ENCODE measurements around the gene TBC1D24.

Gene TBC1D24

GRCh38 chr16:2520784-2521531, 46.0 kb downstream of the TBC1D24 start:
- DNase-seq: peak; percentile 78
- CTCF ChIA-PET: interaction anchor here (1.6 kb wide), 1 partner anchor 11 kb away, joined by 7 read pairs; the partner anchor contains the start of gene CEMP1
- peaks cover 46% of the 10 kb centered on the region for H3K4me1 Mint-ChIP-seq
- peak overlapping the region; percentile 97 for H3K27ac Mint-ChIP-seq
- peak overlapping the region; percentile 88 for H3K4me3 Mint-ChIP-seq
- no peaks in the 10 kb centered on the region for H3K9me3 Mint-ChIP-seq
- H3K27me3 Mint-ChIP-seq: no peaks in the 10 kb centered on the region
- peaks cover 35% of the 10 kb centered on the region for H3K36me3 Mint-ChIP-seq

- CTCF ChIA-PET: no interaction called here
- H3K4me1 Mint-ChIP-seq: peaks cover 30% of the 10 kb centered on the region
- no peak overlapping the region for H3K4me3 Mint-ChIP-seq
- H3K27me3 Mint-ChIP-seq: no peaks in the 10 kb centered on the region
- H3K36me3 Mint-ChIP-seq: peaks cover 32% of the 10 kb centered on the region
- no peaks in the 10 kb centered on the region for H3K9me3 Mint-ChIP-seq
- peak overlapping the region; percentile 46 for H3K27ac Mint-ChIP-seq
- DNase-seq: no peak
Measured at GRCh38 chr16:2523801-2524231, 48.9 kb downstream of the TBC1D24 start.

- peaks cover 25% of the 10 kb centered on the region for H3K4me1 Mint-ChIP-seq
- no peaks in the 10 kb centered on the region for H3K9me3 Mint-ChIP-seq
- no peak for DNase-seq
- H3K27me3 Mint-ChIP-seq: no peaks in the 10 kb centered on the region
- CTCF ChIA-PET: no interaction called here
- H3K36me3 Mint-ChIP-seq: peaks cover 32% of the 10 kb centered on the region
- H3K4me3 Mint-ChIP-seq: no peak overlapping the region
- no peak overlapping the region for H3K27ac Mint-ChIP-seq
Measured at GRCh38 chr16:2524339-2524938, 49.5 kb downstream of the TBC1D24 start.

DNA sequence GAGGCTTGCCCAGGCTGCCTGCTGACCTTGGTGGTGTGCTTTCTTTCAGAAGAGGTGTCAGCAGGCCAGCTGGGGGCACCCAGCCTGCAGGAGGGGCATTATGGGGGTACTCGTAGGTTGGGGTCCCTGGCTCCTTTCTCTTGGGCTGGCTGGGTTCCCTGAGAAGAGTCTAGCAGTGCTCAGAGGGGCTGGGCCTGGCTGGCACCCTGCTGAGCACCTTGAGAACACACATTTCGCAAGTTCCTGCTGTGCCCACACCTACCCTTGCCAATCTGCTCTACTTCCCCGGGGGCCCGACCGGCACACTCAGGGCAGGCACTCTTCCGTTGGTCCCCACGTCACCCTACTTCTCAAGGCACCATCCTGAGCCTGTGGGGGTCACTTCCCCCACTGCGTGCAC, 51.2 kb downstream of the TBC1D24 start:
- peak overlapping the region; percentile 17 for H3K27ac Mint-ChIP-seq
- no peak for DNase-seq
- no peaks in the 10 kb centered on the region for H3K9me3 Mint-ChIP-seq
- H3K36me3 Mint-ChIP-seq: peaks cover 25% of the 10 kb centered on the region
- no peaks in the 10 kb centered on the region for H3K27me3 Mint-ChIP-seq
- peaks cover 17% of the 10 kb centered on the region for H3K4me1 Mint-ChIP-seq
- CTCF ChIA-PET: no interaction called here
- H3K4me3 Mint-ChIP-seq: no peak overlapping the region

DNA sequence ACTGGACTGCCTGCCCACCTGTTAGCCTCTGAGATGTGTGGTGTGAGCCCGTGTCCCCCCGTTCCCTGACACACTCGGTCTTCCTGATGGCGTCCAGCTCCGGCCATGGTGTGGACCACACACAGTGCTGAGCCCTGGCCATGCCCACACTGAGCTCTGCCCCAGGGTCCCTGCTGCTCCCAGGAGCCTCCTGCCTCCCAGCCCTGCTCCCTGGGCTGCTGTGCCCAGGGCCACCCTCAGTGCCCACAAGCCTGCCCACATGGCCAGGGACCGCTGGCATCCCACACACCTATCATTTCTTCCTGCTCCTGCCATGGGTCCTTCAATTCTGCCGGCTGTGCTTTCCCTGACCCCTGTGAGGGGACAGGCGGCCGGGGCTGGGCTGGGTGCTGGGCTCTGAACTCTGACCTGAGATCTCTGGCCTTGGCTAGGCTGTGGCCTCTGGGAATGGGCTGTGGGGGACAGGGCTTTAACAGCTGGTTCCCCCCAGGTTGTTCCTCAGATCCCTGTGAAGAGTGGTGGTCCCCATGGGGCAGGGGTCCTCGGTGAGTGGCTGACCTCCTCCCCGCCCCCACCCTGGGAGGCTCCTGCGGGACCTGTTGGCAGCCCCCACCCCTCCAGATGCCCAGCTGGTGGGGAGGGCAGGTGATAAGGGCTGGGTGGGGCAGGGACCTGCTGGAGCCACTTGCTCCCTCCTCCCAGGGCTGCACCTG, 52.3 kb downstream of the TBC1D24 start:
- H3K36me3 Mint-ChIP-seq: peaks cover 23% of the 10 kb centered on the region
- H3K4me3 Mint-ChIP-seq: no peak overlapping the region
- CTCF ChIA-PET: no interaction called here

GRCh38 chr16:2527784-2528100, 52.8 kb downstream of the TBC1D24 start:
- no peaks in the 10 kb centered on the region for H3K27me3 Mint-ChIP-seq
- H3K4me3 Mint-ChIP-seq: no peak overlapping the region
- peaks cover 20% of the 10 kb centered on the region for H3K4me1 Mint-ChIP-seq
- CTCF ChIA-PET: no interaction called here
- H3K36me3 Mint-ChIP-seq: peaks cover 23% of the 10 kb centered on the region
- no peak for DNase-seq
- no peaks in the 10 kb centered on the region for H3K9me3 Mint-ChIP-seq
- no peak overlapping the region for H3K27ac Mint-ChIP-seq

More for the DNA sequence above, 52.3 kb downstream of the TBC1D24 start:
- Mint-ChIP-seq H3K9me3 (no peaks in the 10 kb centered on the region), H3K27ac (peak overlapping the region; percentile 28), H3K27me3 (no peaks in the 10 kb centered on the region), H3K4me1 (peaks cover 17% of the 10 kb centered on the region)
- no peak for DNase-seq

- no peaks in the 10 kb centered on the region for H3K27me3 Mint-ChIP-seq
- H3K4me1 Mint-ChIP-seq: peaks cover 24% of the 10 kb centered on the region
- no peak overlapping the region for H3K27ac Mint-ChIP-seq
- H3K36me3 Mint-ChIP-seq: peaks cover 21% of the 10 kb centered on the region
- CTCF ChIA-PET: no interaction called here
- no peaks in the 10 kb centered on the region for H3K9me3 Mint-ChIP-seq
- no peak overlapping the region for H3K4me3 Mint-ChIP-seq
- no peak for DNase-seq
Measured at GRCh38 chr16:2528161-2529060, 53.5 kb downstream of the TBC1D24 start.

DNA sequence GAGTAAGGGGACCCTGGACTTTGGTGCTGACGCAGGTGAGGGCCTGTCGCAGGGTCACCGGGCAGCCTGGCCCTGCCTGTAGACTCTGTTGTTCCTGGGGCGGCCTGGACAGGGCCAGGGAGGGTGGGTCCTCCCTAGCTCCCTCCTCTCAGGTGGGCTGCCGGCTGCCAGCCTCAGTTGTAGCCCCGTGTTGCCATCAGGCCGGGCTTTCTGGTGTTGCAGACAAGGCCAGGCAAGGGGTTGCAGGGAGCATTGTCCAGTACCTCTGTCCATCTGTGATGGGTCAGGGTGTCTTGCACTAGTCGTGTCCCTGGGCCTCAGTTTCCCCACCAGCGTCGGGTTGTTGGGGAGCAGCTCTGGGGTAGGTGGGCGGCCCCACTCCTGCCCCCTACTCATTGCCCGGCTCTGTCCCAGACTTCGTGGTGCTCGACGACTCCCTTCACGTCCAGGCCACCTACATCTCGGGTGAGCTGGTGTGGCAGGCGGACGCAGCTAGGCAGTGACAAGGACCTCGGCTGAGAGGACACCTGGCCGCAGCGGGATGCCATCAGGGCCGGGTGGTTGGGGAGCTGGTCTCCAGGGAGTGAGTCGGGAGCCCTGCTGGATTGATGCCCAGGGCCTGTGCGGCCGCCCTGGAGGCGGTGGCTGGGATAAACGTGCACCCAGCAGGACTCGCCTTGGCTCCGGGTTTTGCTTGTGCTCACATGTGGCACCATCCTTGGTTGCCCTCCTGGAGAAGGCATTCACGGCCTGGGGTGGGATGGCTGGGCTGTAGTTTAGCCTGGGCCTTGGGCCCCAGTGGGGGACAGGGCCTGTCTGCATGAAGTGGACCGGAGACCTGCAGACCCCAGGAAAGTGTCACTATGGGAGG, 54.4 kb downstream of the TBC1D24 start:
- CTCF ChIA-PET: no interaction called here
- peak overlapping the region; percentile 68 for H3K27ac Mint-ChIP-seq

GRCh38 chr16:2529961-2530628, 55.2 kb downstream of the TBC1D24 start:
- Mint-ChIP-seq H3K36me3 (peaks cover 7% of the 10 kb centered on the region), H3K9me3 (no peaks in the 10 kb centered on the region), H3K27me3 (no peaks in the 10 kb centered on the region), H3K27ac (peak overlapping the region; percentile 80), H3K4me1 (peaks cover 32% of the 10 kb centered on the region), H3K4me3 (no peak overlapping the region)
- no peak for DNase-seq
- CTCF ChIA-PET: no interaction called here

More for the DNA sequence above, 54.4 kb downstream of the TBC1D24 start:
- Mint-ChIP-seq H3K9me3 (no peaks in the 10 kb centered on the region), H3K27me3 (no peaks in the 10 kb centered on the region), H3K4me1 (peaks cover 30% of the 10 kb centered on the region), H3K36me3 (peaks cover 14% of the 10 kb centered on the region), H3K4me3 (no peak overlapping the region)
- DNase-seq: no peak

- peak overlapping the region; percentile 97 for H3K4me3 Mint-ChIP-seq
- H3K36me3 Mint-ChIP-seq: peaks cover 7% of the 10 kb centered on the region
- peak overlapping the region; percentile 99 for H3K27ac Mint-ChIP-seq
- CTCF ChIA-PET: interaction anchor here (2.0 kb wide), 1 partner anchor 10 kb away, joined by 7 read pairs; the partner anchor contains the start of gene AMDHD2
- H3K4me1 Mint-ChIP-seq: peaks cover 34% of the 10 kb centered on the region
- H3K27me3 Mint-ChIP-seq: no peaks in the 10 kb centered on the region
- H3K9me3 Mint-ChIP-seq: no peaks in the 10 kb centered on the region
- DNase-seq: no peak
Measured at GRCh38 chr16:2530629-2531318, 55.8 kb downstream of the TBC1D24 start.

- Mint-ChIP-seq H3K4me1 (peaks cover 34% of the 10 kb centered on the region), H3K27ac (peak within 1 kb of the TSS; percentile 99), H3K27me3 (no peaks in the 10 kb centered on the region), H3K4me3 (peak within 1 kb of the TSS; percentile 97), H3K9me3 (no peaks in the 10 kb centered on the region), H3K36me3 (peaks cover 2% of the 10 kb centered on the region)
- DNase-seq: no peak
- CTCF ChIA-PET: interaction anchor here (2.0 kb wide), 1 partner anchor 11 kb away, joined by 7 read pairs; the partner anchor contains the start of gene AMDHD2
Measured at GRCh38 chr16:2531371-2531695, 56.4 kb downstream of the TBC1D24 start, which contains the start of gene CEMP1. CEMP1 (minus strand) TSS chr16:2531408; CDS start chr16:2531073, 335 bp downstream.

DNA sequence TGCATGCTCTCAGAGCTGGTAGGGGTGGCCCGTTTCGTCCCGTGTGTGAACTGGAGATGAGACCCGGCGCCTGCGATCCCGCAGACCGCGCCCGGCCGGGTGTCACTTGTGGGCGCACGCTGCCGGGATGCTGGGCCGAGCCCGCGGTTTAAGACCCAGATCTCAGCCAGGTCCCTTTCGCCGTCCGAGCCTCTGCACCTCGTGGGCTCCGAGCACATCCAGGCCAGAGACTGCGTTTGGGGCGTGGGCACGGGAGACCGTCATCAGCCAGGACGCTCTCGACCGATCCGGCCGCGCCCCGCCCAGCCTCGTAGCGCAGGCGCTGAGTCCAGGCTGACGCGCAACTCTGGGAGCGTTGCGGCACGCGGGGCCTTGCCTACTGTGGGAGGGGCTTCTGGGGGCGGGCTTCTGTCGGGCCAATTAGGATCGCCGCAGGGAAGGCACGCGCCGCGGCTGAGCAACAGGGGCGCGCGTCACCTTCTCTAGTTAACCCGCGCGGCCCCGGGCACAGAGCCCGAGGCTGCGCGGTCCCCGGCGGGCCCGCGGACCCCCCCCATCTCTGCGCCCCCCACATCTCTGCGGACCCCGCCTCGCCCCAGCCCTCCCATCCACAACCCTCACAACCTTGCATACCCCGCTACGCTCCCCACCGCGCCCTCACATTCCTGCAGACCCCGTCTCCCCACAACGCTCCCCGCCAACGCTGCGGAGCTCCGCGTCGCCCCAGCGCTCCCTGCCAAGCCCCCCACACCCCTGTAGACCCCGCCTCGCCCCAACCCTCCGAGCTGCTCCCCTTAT, 57.0 kb downstream of the TBC1D24 start:
- Mint-ChIP-seq H3K27me3 (no peaks in the 10 kb centered on the region), H3K4me3 (peak overlapping the region; percentile 97), H3K36me3 (peaks cover 1% of the 10 kb centered on the region), H3K4me1 (peaks cover 39% of the 10 kb centered on the region), H3K9me3 (no peaks in the 10 kb centered on the region), H3K27ac (peak overlapping the region; percentile 99)
- DNase-seq: peak; percentile 99
- CTCF ChIA-PET: interaction anchor here (2.0 kb wide), 1 partner anchor 11 kb away, joined by 7 read pairs; the partner anchor contains the start of gene AMDHD2

Measured in activated naive CD4-positive, alpha-beta T cell treated with anti-CD3 and anti-CD28 coated beads, Interleukin-2, amount 10 ng/mL, durations not matched to agents 7 days and 5 days (primary cell).